ACC112 (cell line): Measurements from ENCODE around the gene SLC9A9.

Experiments used
- H2AFZ ChIP-seq: fragments of 200-600 bp; sonication (generic); one replicate; pipeline ENCODE4 v1.6.0; 2017; ENCODE audit warnings: antibody characterized with exemption, low read length; ENCODE audit not compliant: unreplicated experiment
- H3K27ac ChIP-seq: fragments of 200-600 bp; sonication (generic); 2 replicates; pipeline ENCODE4 v1.5.1; 2014; ENCODE audit warnings: low read depth, mild to moderate bottlenecking, antibody characterized with exemption, low read length, moderate library complexity
- H3K27me3 ChIP-seq: fragments of 200-600 bp; sonication (generic); 2 replicates; pipeline ENCODE4 v1.6.1; 2014; ENCODE audit warnings: mild to moderate bottlenecking, antibody characterized with exemption, low read length, moderate library complexity, mixed read lengths; ENCODE audit not compliant: insufficient read depth
- H3K36me3 ChIP-seq: fragments of 200-600 bp; sonication (generic); 2 replicates; pipeline ENCODE4 v1.6.1; 2016; ENCODE audit warnings: mild to moderate bottlenecking, antibody characterized with exemption, low read length, moderate library complexity, mixed read lengths; ENCODE audit not compliant: insufficient read depth
- H3K4me1 ChIP-seq: fragments of 200-600 bp; sonication (generic); one replicate; pipeline ENCODE4 v1.6.1; 2016; ENCODE audit warnings: low read length, mixed read lengths; ENCODE audit not compliant: insufficient read depth, unreplicated experiment, control insufficient read depth
- H3K4me3 ChIP-seq: fragments of 200-600 bp; sonication (generic); 2 replicates; pipeline ENCODE4 v1.5.1; 2014; ENCODE audit warnings: mild to moderate bottlenecking, low read depth, low read length
- H3K79me2 ChIP-seq: fragments of 200-600 bp; sonication (generic); one replicate; pipeline ENCODE4 v1.6.0; 2016; ENCODE audit warnings: low read length; ENCODE audit not compliant: control insufficient read depth, unreplicated experiment, insufficient read depth

SLC9A9 gene

DNA sequence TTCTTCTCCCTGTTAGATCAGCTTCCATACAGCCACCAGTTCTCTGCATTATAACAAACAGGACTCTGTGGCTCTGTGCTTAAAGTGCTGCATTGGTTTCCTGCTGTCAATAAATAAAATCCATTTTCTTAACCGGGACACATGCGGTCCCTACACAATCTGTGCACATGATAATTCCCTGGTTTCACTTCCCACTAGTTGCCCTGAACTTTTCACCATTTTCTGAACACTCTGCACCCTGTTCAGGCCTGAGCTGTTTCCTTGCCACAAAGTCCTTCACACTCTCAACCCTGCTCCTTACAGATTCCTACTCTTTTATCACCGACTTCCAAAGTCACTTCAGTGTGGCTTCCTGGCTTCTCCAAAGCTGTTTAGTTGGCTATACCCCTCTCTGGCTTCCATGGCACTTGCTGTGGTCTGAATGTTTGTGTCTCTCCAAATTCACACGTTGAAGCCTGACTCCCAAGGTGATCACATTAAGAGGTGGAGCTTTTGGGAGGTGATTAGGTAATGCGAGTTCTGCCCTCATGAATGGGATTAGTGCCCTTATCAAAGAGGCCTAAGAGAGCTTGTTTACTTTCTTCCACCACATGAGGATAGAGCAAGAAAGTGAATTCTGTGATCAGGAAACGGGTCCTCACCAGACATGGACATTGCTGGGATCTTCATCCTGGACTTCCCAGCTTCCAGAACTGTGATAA, 495.3 kb downstream of the SLC9A9 start:
- Histone ChIP-seq H3K4me3 (no peak overlapping the region), H2AFZ (no peak overlapping the region), H3K4me1 (no peaks in the 10 kb centered on the region), H3K27ac (no peak overlapping the region), H3K36me3 (no peaks in the 10 kb centered on the region), H3K79me2 (no peaks in the 10 kb centered on the region), H3K27me3 (no peaks in the 10 kb centered on the region)

DNA sequence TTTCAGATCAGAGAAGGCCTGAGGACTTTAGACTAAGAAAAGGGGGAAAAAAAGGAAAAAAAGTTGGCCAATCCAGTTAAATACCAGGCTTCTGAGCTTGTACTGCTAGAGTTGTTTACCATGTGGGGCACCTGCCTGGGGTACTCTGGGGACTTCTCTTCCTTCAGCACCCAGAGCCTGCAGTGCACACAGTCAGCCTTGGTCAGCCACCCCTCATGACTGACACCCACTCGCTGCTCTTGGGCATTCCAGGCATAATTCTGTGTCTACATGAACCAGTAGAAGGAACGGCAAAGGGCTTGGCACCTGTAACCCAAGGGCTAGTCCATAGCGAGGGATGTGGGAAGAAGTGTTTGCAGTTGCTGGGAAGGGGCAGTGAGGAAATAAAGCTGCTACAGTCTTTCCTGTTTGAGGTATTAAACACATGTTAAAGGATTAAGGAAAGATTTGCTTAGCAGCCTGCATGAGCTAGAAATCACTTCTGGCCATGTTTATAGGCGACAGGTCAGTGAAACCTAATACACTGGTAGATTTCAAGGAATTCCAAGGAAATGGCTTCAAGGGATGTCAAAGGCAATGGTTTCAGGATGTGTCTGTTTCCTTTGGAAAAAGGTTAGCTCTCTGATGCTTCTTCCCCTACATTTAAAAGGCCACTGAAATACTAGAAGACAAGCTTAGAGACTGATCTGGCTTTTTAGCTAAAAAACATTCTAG, 496.2 kb downstream of the SLC9A9 start:
- no peaks in the 10 kb centered on the region for H3K27me3 ChIP-seq
- no peak overlapping the region for H3K4me3 ChIP-seq
- no peak overlapping the region for H2AFZ ChIP-seq
- no peaks in the 10 kb centered on the region for H3K4me1 ChIP-seq
- H3K27ac ChIP-seq: no peak overlapping the region
- H3K36me3 ChIP-seq: no peaks in the 10 kb centered on the region
- H3K79me2 ChIP-seq: no peaks in the 10 kb centered on the region

DNA sequence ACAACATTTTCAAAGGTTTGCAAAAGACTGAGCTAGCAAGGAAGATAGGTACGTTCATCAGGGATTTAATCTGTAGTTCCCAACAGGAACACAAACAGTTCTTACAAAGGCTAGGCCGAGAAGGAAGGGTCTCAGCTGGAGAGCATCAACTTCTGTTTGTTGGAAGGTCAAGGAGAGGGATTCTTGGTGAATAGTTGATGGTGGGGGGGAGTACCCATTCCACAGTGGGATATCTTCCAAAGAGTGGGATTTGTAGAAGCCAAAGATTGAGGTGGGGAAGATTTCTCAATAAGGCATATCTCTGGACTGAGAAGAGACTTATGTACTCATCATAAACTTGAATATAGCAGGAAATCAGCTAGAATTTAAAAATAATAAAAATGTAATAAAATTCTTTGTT, 496.9 kb downstream of the SLC9A9 start:
- no peaks in the 10 kb centered on the region for H3K79me2 ChIP-seq
- no peaks in the 10 kb centered on the region for H3K4me1 ChIP-seq
- no peak overlapping the region for H3K4me3 ChIP-seq
- no peak overlapping the region for H3K27ac ChIP-seq
- no peaks in the 10 kb centered on the region for H3K27me3 ChIP-seq
- no peaks in the 10 kb centered on the region for H3K36me3 ChIP-seq
- H2AFZ ChIP-seq: no peak overlapping the region

DNA sequence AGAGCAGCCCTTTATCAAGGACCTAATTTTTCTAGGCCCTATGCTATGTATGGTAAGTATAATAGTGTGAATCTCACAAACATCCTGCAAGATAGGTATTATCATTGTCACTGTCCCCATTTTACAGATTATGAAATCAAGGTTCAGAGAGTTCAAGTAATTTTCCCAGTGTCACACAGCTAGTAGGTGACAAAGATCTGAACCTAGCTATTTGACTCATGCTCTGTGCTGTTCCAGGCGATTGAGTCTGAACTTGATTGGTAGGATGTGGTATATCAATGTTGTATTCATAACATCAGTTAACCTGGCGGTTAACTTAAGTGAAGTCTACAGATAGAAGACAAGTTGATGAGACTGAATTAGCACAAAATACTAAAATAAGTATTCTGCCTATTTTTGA, 498.8 kb downstream of the SLC9A9 start:
- H3K4me1 ChIP-seq: no peaks in the 10 kb centered on the region

DNA sequence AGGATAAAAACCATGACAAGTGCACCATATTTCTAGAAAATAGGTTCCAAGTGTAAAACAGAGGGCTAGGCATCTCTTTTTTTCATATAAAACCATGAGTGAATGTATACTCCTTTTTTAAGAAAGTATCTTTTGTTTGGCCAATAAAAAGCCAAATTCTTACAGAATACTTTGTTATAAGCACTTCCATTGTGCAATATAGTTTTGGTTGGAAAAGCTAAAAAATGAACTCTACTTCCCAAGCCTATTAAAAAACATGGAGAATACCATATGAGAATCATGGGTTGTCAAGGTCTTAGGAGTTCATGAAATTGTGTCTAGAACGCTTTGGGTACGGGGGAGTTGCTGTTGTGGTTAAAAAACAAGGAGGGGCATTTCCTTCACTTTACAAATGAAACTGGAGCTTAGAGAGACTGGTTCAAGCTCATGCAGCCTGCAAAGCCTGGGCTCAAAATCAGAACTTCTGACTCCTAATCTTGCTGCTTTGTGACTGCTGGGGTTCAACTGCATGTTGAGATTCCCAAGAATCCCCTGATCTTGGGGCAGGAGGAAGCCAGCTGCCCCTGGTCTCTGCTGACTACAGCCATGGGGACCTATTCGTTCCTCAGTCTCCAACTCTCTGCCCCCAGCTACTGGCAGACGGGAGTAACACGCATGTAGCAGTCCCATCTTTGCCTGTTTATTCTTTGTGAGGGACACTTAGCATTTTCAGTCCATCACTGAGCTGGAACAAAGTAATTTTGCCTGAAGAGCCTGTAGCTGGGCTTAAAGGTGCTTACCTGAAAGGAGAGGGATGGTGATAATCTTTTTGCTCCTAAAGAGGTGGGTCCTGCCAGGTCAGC, 499.6 kb downstream of the SLC9A9 start:
- H3K4me3 ChIP-seq: no peak overlapping the region
- no peaks in the 10 kb centered on the region for H3K27me3 ChIP-seq
- H3K79me2 ChIP-seq: no peaks in the 10 kb centered on the region
- H3K4me1 ChIP-seq: no peaks in the 10 kb centered on the region
- H2AFZ ChIP-seq: no peak overlapping the region
- H3K36me3 ChIP-seq: no peaks in the 10 kb centered on the region
- no peak overlapping the region for H3K27ac ChIP-seq

More for the DNA sequence above, 498.8 kb downstream of the SLC9A9 start:
- Histone ChIP-seq H3K79me2 (no peaks in the 10 kb centered on the region), H3K4me3 (no peak overlapping the region), H3K27ac (no peak overlapping the region), H2AFZ (no peak overlapping the region), H3K27me3 (no peaks in the 10 kb centered on the region), H3K36me3 (no peaks in the 10 kb centered on the region)

DNA sequence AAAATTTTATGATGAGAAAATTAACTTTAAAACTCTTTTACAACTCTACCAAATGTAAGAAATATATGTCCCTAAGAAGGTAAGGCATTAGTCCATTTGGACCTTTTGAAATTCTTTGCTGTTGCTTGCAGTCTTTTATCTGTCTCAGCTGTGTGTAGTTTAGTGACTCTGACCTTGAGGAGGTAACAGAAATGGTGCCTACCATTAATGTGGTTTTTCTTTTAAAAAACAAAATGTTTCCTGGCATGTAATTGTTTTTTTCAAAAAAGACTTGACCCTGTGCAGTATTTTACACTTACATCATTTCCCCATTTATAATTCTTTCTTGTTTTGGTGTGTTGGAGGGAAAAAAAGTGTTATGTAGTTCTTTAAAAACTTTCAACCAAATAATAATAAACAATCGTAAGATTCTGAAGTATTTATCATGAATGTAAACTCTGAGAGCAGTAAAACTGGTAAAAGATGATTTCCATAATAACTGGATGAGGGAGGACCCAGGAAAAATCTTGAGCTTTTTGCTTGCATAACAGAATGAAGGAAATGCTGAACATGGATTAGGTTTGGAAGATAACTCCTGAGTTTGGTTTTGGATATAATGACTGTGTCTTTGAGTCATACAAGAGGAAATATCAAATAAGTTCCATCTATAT, 503.6 kb downstream of the SLC9A9 start:
- no peak overlapping the region for H3K4me3 ChIP-seq
- H3K27ac ChIP-seq: no peak overlapping the region
- no peaks in the 10 kb centered on the region for H3K36me3 ChIP-seq
- no peak overlapping the region for H2AFZ ChIP-seq
- no peaks in the 10 kb centered on the region for H3K79me2 ChIP-seq
- no peaks in the 10 kb centered on the region for H3K4me1 ChIP-seq
- no peaks in the 10 kb centered on the region for H3K27me3 ChIP-seq

DNA sequence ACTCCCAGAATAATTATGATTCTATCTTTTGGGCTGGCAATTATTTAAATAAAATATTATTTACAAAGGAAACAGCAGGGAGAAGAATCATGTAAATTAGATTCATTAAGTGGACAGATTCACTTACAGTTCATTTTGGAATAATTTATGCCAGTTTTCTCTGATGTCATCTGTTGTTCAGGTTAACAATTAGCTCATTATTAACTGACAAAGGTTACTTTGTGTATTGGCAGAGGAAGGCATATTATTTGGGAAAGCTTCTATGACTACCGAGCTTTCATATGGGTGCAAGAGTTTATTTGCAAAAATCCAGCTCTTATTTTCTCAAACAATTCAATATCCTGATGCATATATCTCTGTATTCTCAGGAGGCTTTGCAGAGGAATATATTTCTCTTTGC, 504.3 kb downstream of the SLC9A9 start:
- no peak overlapping the region for H3K27ac ChIP-seq
- no peaks in the 10 kb centered on the region for H3K36me3 ChIP-seq
- no peaks in the 10 kb centered on the region for H3K4me1 ChIP-seq
- no peaks in the 10 kb centered on the region for H3K27me3 ChIP-seq
- H3K4me3 ChIP-seq: no peak overlapping the region
- no peaks in the 10 kb centered on the region for H3K79me2 ChIP-seq
- H2AFZ ChIP-seq: no peak overlapping the region

DNA sequence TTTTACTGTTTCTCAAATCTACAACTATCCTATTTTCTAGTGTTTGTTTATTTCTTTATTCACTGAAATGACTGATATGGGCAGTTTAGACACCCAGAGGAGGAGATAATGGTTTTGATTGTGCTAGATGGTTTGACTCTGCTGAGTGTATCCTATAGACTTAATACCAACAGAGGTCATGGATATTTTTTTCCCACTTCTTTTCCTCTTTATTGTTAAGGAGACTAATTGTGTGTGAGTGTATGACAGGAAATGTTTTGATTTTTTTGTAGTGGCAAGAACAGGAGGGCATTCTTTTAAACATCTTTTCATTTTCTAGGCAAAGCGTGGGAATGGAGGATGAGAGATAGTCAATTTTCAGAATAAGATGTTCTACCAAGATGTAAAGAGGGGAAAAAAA, 505.2 kb downstream of the SLC9A9 start:
- no peak overlapping the region for H2AFZ ChIP-seq
- no peak overlapping the region for H3K27ac ChIP-seq
- H3K36me3 ChIP-seq: no peaks in the 10 kb centered on the region
- no peaks in the 10 kb centered on the region for H3K27me3 ChIP-seq
- H3K4me1 ChIP-seq: no peaks in the 10 kb centered on the region
- no peaks in the 10 kb centered on the region for H3K79me2 ChIP-seq
- H3K4me3 ChIP-seq: no peak overlapping the region

DNA sequence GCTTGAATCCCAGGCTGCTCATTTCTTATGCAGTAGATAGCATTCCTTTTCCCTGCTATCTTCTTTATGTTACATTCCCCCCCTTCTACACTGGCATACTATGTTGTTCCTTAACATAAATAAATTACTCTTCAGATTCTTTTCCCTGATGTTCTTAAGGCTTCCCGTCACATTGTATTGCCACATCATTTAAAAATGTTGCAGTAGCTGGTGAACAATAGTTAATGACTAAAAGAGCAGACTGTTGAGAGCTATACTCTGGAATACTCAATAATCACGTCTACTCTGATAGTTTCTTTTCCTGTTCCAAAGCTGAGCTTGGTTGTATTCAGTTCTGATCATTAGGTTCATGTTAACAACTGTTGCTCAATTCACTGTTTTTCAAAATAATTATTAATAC, 508.8 kb downstream of the SLC9A9 start:
- Histone ChIP-seq H3K4me3 (no peak overlapping the region), H3K27ac (no peak overlapping the region), H3K27me3 (no peaks in the 10 kb centered on the region), H2AFZ (no peak overlapping the region), H3K36me3 (no peaks in the 10 kb centered on the region), H3K79me2 (no peaks in the 10 kb centered on the region), H3K4me1 (no peaks in the 10 kb centered on the region)

DNA sequence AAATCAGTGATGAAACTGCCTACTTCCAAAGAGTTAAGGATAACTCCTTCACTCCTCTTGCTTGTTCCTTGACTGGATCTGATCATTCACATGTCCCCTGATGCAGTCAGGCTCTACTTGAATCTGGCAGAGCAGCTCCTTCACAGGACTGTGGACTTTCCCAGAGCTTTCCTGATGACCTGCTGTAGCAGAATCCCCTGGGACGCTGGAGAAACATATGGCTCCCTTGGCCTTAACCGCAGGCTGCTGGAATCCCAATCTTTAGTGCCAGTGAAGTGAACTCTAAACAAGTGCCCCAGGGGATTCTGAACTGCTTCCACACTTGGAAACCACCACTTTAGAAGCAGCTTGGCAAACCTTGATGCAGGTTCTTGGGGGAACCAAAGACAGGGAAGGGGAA, 510.9 kb downstream of the SLC9A9 start:
- Histone ChIP-seq H2AFZ (no peak overlapping the region), H3K4me1 (no peaks in the 10 kb centered on the region), H3K79me2 (no peaks in the 10 kb centered on the region), H3K27me3 (no peaks in the 10 kb centered on the region), H3K27ac (no peak overlapping the region), H3K4me3 (no peak overlapping the region), H3K36me3 (no peaks in the 10 kb centered on the region)
